GM19468 (cell line): ENCODE data around the gene EIF4A3.

Experiments
- ATAC-seq: cut with Tn5 transposase; IDR thresholded peaks from one replicate; pipeline ENCODE4 v1.9.1; 2021; ENCODE audit warnings: mild to moderate bottlenecking, moderate library complexity, moderate number of reproducible peaks; ENCODE audit not compliant: unreplicated experiment; ENCODE audit errors: extremely low read depth

EIF4A3 gene

DNA sequence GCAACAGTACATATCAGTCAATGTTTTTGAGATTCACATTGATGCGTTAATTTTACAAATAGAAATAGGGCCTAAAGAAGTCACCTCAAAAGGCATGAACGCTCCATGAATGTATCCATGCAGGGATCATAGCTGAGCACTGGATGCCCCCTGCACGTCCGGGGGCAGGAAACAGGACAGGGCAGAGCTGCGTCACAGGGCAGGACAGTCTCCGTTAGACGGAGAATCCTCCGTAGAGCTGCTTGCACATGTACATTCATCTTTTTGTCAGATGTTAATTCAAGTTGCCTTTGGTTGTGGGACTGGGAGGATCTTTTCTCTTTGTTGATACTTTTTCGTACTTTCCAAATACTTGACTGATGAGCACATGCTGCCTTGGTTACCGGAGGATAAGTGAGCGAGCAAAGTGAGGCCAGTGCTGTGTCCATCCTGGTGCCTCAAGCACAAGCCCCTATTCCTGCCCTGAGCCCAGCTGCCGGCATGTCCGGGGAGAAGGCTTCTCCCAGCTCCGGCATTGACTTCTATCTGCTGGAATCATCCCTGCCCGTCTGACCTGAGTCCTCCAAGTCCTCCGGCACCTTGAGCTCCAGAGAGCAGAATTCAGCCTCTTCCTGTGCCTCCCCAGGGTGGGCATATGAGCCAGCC, 30.5 kb downstream of the EIF4A3 start:
- no peak for ATAC-seq

DNA sequence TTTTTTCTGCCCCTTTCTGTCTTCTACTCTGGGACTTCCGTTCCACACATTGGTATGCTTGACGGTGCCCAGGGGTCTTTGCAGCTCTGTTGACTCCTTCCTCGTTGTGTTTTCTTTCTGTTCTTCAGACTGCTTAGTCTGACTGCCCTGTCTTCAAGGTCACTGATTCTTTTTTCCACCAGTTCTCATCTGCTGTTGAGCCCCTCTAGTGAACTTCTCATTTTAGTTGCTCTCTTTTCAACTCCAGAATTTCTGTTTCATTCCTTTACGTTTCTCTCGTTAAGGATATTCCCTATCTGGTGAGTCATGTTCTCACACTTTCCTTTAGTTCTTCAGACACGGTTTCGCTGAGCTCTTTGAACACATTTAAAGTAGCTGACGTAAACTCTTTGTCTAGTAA, 31.8 kb downstream of the EIF4A3 start:
- ATAC-seq: no peak

DNA sequence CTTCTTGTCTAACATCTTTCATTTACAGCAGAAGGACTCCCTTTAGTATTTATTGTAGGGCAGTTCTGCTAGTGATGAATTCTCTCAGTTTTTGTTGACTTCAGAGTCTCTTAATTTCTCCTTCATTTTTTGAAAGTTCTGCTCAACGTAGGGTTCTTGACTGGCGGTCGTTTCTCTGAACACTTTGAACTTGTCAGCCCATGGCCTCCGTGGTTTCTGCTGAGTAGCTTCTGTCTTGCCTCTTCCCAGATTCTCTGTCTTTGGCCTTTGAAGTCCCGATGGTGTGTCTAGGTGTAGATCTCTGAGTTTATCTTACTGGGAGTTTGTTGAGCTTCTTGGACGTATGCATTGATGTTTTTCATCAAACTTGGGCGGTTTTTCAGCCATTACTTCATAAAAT, 32.2 kb downstream of the EIF4A3 start:
- no peak for ATAC-seq

DNA sequence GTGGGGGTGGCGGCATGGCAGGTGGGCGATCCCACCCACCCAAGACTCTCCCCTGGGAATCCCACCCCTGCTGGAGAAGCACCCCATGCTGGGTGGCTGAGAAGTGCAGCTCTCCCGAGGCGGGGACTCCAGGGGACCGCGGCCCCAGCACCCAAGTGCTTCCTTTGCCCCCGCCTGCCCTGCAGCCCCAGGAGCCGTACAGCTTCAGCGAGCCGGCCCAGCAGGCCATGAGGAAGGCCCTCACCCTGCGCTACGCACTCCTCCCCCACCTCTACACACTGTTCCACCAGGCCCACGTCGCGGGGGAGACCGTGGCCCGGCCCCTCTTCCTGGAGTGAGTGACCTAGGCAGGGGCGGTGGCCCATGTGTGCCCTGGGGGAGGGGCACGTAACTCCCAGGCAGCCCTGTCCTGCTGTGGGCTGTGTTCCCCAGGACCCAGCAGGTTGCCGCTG, 33.9 kb downstream of the EIF4A3 start:
- no peak for ATAC-seq

DNA sequence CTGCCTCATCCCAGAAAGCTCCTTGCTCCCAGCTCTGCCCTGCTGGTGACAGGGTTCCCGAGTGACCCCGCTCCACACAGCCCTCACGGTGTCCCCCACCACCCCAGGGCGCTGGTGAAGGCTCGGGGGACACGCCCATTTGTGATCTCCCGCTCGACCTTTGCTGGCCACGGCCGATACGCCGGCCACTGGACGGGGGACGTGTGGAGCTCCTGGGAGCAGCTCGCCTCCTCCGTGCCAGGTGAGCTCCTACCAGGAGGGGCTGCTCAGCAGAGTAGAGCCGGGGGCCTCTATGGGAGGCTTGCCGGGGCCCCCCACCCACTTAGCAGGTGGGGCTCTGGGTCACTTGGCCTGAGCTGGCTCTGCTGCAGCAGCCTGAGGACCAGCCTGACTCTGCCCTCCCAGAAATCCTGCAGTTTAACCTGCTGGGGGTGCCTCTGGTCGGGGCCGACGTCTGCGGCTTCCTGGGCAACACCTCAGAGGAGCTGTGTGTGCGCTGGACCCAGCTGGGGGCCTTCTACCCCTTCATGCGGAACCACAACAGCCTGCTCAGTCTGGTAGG, 34.4 kb downstream of the EIF4A3 start:
- no peak for ATAC-seq

DNA sequence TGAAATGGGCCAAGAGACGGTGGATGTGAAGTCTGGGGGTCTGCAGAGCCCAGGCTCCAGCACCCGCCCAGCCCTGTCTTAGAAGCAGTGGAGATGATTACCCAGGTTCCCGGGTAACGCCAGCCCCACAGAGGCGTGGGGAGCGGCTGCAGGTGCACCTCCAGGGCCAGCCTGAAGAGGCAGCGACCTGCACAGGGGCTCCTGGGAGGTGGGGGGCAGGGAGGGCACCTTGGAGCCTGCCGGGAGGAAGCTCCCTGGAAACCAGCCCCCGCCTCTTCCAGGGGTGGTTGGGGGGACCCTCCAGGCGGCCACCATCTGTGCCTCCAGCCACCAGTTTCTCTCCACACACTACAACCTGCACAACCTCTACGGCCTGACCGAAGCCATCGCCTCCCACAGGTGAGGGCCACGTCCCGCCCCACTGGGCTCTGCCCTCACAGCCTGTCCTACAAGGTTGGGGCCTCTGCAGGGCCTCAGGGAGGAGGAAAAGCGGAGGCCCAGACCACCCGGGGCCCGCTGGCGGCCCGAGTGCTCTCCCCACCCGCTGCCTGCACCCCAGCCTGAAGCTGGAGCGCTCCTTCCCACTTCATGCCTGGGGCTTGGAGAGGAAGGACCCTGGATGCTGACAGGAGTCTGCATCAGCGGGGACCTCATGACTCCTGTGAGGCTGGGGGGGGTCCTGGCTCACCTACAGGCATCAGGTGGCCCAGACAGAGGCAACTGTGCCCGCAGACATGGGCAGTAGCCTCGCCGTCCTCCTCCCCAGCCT, 35.0 kb downstream of the EIF4A3 start:
- ATAC-seq: no peak

DNA sequence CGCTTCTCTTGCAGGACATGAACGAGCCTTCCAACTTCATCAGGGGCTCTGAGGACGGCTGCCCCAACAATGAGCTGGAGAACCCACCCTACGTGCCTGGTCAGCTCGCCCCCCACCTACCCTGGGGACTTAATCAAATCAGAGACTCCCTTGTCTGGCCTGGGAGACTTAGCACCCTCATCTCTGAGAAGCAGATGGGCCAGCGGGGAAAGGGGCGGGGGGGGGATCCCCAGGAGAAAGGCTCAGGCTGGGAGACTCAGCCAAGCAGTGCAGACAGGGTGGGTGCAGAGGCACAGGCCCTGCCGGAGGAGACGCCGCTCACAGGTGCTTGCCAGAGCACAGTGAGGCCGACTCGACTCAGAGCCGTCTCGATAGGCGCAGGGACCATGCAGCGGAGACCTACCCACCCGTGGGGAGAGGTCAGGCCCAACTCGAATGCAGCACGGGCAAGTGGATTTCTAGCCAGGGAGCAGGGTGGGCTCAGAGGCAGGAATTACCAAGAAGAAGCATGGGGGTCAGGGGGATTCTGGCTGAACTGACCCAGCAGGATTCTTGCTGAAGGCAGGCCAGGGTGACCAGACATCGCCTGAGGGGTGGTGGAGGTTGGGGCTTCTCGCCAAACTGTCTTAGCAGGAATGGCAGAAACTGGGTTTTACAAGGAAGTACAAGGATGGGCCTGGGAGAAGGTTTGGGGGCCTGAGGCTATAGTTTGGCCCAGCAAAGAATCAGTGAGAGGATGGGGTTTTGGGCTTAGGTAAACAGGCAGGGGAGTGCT, 35.8 kb downstream of the EIF4A3 start:
- ATAC-seq: no peak

DNA sequence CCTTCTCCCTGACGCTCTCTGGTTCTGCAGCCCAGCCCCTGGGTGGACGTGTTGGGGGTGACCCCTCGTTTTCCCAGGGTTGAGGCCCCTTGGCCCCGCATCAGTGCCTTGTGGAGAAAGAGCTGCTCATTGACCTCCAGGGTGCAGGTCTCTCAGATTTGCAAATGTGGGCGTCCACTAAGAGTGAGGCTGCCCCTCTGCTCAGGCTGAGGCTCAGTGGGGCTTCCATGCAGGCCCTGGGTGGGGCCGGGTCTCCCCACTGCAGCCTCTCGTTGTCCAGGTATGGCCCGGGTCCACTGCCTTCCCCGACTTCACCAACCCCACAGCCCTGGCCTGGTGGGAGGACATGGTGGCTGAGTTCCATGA, 36.5 kb downstream of the EIF4A3 start:
- no peak for ATAC-seq

DNA sequence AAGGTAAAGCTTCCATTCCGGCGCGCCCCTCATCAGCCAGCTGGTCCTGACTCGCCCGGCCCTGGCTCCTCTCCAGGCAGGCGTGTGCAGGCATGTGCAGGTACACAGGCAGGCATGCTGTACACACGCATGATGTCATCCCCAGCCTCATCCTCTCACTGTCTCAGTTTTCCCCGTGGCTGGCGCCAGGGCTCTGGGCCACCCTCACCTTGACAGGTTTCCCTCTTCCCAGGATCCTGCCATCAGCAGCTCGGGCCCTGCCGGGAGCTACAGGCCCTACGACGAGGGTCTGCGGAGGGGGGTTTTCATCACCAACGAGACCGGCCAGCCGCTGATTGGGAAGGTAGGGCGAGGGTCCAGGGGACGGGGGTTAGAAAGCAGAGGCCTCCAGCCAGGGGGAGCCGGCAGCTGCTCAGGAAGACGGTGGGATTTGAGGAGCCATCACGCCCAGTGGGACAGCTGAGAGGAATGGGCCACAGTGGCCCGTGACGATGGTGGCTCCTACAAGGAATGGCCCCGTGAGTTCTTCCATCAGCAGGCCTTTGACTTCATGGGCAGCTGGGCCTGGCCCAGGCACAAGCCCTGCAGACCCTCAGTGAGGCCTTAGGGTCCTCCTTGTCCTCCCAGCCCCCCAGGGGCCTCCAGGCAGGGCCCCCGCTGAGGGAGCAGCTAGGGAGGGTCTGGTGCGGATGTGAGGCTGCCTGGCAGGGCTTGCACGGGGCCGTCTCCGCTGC, 37.0 kb downstream of the EIF4A3 start:
- ATAC-seq: no peak

DNA sequence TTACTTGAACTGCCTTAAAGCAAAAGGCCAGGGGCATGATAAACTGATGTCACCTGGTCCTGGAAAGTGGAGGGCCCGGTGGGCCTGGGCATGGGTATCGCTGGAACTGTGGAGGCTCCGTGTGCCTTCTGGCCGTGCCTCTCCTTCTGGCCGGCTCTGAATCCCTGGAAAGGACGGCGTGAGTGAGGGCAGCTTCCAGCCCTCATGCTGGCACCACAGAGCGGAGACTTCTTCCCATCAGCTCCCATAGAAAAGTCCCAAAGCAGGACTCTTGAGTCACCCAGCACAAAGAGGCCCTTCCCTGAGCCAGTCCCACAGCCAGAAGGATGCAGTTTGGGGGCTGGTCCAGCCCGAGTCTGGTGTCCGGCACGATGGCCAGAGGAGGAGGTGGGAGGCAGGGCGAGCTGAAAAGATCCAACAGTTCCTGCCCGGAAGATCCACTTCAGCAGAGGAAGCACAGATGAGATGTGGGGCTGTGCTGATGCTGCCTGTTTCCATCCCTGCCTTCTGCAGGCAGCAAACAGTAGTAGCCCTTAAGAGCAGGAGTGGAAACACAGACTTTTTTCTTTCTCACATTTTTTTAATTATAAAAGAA, 37.8 kb downstream of the EIF4A3 start:
- ATAC-seq: no peak

DNA sequence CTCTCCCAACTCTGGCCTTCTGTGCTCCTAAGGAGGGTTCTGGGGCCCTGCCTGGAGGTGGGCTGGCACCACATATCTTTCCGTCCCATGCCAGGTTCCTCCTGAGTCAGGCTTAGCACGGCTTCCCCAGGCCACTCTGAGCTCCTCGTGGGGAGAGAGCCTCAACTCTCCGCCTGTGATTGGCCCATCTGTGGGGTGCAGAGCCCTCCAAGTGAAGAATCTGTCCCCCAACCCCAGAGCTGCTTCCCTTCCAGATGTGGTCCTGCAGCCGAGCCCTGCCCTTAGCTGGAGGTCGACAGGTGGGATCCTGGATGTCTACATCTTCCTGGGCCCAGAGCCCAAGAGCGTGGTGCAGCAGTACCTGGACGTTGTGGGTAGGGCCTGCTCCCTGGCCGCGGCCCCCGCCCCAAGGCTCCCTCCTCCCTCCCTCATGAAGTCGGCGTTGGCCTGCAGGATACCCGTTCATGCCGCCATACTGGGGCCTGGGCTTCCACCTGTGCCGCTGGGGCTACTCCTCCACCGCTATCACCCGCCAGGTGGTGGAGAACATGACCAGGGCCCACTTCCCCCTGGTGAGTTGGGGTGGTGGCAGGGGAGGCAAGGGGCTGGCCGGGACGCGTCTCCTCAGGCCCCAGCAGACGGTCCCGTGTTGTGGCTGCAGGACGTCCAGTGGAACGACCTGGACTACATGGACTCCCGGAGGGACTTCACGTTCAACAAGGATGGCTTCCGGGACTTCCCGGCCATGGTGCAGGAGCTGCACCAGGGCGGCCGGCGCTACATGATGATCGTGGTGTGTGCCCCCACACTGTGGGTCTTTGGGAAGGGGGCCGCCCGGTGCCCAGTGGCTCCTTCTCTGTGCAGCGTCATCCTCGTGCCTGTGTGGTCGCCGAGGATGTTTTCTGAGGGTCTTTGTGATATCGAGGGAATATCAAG, 38.6 kb downstream of the EIF4A3 start:
- ATAC-seq: no peak

DNA sequence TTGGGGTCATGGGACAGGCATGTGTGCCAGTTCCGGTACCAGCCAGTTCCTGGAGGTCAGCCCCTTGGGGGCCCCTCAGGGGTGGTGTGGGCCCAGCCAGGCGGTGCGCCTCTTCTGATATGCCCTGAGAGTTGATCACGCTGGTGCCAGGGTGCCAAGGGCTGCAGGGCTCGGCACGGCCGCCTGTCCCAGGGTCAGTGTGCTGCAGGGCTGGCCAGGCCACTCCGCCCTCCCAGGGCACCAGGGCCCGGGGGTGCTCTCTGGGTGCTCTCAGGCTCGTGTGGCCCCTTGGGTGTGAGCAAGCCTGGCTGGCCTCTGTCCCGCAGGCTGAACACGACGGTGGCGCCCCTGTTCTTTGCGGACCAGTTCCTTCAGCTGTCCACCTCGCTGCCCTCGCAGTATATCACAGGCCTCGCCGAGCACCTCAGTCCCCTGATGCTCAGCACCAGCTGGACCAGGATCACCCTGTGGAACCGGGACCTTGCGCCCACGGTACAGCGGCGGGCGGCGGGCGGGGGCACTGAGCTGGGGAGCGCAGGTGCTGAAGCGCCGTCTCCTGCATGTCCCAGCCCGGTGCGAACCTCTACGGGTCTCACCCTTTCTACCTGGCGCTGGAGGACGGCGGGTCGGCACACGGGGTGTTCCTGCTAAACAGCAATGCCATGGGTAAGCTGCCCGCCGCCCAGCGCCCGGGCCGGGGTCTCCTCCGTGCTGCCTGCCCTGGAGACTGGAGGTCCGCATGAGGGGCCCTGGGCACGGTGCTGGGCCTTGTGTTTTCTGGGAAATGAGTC, 39.5 kb downstream of the EIF4A3 start:
- ATAC-seq: no peak

DNA sequence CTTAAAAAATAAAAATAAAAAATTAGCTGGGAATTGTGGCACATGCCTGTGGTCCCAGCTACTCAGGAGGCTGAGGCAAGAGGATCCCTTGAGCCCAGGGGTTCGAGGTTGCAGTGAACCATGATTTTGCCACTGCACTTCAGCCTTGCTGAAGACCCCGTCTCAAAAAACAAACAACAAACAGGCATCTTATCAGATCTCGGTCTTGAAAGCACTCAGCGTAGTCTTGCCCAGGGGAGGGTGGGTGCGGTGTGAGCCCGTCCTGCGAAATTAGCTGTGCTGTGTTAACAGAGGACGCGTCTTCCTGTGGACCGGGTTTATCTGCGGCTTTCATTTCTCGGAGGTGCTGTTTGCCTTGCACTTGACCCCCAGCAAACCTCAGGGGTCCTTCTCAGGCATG, 40.2 kb downstream of the EIF4A3 start:
- no peak for ATAC-seq

DNA sequence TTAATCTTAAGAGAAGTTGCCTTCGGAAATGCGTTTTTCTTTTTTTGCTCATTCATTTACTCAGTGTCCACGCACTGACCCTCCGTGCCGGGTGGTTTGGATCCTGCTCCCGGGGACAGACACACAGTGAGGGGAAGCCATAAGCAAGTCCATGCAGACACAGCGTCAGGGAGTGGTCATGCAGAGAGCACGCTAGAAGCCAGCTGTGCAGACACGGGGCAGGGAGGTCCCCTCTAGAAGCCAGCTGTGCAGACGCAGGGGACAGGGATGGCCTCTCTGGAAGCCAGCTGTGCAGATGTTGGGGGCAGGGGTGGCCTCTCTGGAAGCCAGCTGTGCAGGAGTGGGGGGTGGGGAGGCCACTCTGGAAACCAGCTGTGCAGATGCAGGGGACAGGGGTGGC, 40.8 kb downstream of the EIF4A3 start:
- no peak for ATAC-seq

DNA sequence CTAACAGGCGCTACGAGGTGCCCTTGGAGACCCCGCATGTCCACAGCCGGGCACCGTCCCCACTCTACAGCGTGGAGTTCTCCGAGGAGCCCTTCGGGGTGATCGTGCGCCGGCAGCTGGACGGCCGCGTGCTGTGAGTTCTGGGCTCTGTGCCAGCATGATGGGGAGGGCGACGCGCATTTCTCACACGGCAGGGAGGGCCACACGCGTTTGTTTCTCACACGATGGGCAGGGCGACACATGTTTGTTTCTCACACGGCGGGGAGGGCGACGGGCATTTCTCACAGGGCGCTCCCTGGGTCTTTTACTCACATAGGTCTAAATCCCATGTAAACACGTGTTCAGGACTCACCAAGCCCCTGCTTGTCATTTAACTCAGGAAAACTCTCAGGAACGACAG, 41.2 kb downstream of the EIF4A3 start:
- ATAC-seq: no peak

DNA sequence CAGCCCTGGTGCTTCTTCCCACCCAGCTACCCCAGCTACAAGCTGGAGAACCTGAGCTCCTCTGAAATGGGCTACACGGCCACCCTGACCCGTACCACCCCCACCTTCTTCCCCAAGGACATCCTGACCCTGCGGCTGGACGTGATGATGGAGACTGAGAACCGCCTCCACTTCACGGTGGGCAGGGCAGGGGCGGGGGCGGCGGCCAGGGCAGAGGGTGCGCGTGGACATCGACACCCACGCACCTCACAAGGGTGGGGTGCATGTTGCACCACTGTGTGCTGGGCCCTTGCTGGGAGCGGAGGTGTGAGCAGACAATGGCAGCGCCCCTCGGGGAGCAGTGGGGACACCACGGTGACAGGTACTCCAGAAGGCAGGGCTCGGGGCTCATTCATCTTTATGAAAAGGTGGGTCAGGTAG, 42.0 kb downstream of the EIF4A3 start:
- no peak for ATAC-seq

DNA sequence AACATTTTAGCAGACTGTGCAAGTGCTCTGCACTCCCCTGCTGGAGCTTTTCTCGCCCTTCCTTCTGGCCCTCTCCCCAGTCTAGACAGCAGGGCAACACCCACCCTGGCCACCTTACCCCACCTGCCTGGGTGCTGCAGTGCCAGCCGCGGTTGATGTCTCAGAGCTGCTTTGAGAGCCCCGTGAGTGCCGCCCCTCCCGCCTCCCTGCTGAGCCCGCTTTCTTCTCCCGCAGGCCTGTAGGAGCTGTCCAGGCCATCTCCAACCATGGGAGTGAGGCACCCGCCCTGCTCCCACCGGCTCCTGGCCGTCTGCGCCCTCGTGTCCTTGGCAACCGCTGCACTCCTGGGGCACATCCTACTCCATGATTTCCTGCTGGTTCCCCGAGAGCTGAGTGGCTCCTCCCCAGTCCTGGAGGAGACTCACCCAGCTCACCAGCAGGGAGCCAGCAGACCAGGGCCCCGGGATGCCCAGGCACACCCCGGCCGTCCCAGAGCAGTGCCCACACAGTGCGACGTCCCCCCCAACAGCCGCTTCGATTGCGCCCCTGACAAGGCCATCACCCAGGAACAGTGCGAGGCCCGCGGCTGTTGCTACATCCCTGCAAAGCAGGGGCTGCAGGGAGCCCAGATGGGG, 42.5 kb downstream of the EIF4A3 start:
- ATAC-seq: no peak
